H1 (cell line): Measurements from ENCODE around the gene HOXD11.

Experiments used
- CBX5 ChIP-seq: fragments of 300-800, 300-1000 bp; sonication (generic); IDR thresholded peaks from 2 replicates; pipeline ENCODE4 v1.7.1; 2016; ENCODE audit warnings: antibody characterized with exemption, low read length, low read depth
- CBX8 ChIP-seq: fragments of 300-800, 300-1000 bp; sonication (generic); IDR thresholded peaks from 2 replicates; pipeline ENCODE4 v1.7.1; 2016; ENCODE audit warnings: low read depth, low read length, borderline replicate concordance
- CREB1 ChIP-seq: IDR thresholded peaks from 2 replicates; pipeline ENCODE4 v1.6.1; 2012; ENCODE audit warnings: inconsistent platforms
- CTCF ChIP-seq, 3 experiments: IDR thresholded peaks; 1 replicate in 2 of 3; 2 replicates in 1 of 3; pipeline versions ENCODE4 v1.5.1 to v1.6.1; 2011; ENCODE audit warnings: low read length in 3 of 3, mild to moderate bottlenecking in 3 of 3, inconsistent platforms in 2 of 3, low read depth in 1 of 3, moderate library complexity in 1 of 3; ENCODE audit not compliant: insufficient read depth in 1 of 3; ENCODE audit errors: control extremely low read depth in 1 of 3
- EZH2 ChIP-seq: fragments of 200-600 bp; sonication (generic); IDR thresholded peaks from 2 replicates; pipeline ENCODE4 v1.7.1; 2012; ENCODE audit warnings: low read depth, mild to moderate bottlenecking, moderate library complexity, low read length, inconsistent platforms; ENCODE audit not compliant: severe bottlenecking
- GABPA ChIP-seq: IDR thresholded peaks from 2 replicates; pipeline ENCODE4 v1.6.1; 2011; ENCODE audit warnings: mild to moderate bottlenecking, low read length, moderate library complexity, borderline replicate concordance; ENCODE audit not compliant: insufficient read depth
- HDAC2 ChIP-seq, 2 experiments: fragments of 300-600 bp in 1 of 2; sonication (generic) in 1 of 2; IDR thresholded peaks; 2 replicates each; pipeline ENCODE4 v1.6.1; 2011 to 2012; ENCODE audit warnings: low read depth in 2 of 2, low read length in 2 of 2, mild to moderate bottlenecking in 2 of 2, moderate library complexity in 2 of 2, borderline replicate concordance in 1 of 2, inconsistent platforms in 1 of 2
- MAX ChIP-seq: IDR thresholded peaks from 2 replicates; pipeline ENCODE4 v1.6.1; 2012; ENCODE audit warnings: inconsistent platforms
- POLR2AphosphoS5 ChIP-seq: IDR thresholded peaks from 2 replicates; pipeline ENCODE4 v1.6.1; 2011; ENCODE audit warnings: low read depth, low read length
- RAD21 ChIP-seq, 2 experiments: IDR thresholded peaks in 1 of 2; conservative IDR thresholded peaks in 1 of 2; 2 replicates each; pipeline ENCODE4 v1.6.1; 2011; ENCODE audit warnings: low read depth in 2 of 2, low read length in 2 of 2, improper control_type of control experiment in 1 of 2, inconsistent platforms in 1 of 2, mild to moderate bottlenecking in 1 of 2, moderate library complexity in 1 of 2
- TAF1 ChIP-seq: IDR thresholded peaks from 2 replicates; pipeline ENCODE4 v1.6.1; 2011; ENCODE audit warnings: mild to moderate bottlenecking, low read depth, low read length
- USF2 ChIP-seq: IDR thresholded peaks from 2 replicates; pipeline ENCODE4 v1.6.1; 2011; ENCODE audit warnings: low read length, improper control_type of control experiment

- TF ChIP-seq CREB1 (no peak), HDAC2 (IDR thresholded peaks at IDR 0.05; ENCODE audit: borderline replicate concordance in 1 of 2, low read depth in 2 of 2, low read length in 2 of 2) (no peak), CBX5 (no peak), MAX (no peak), CBX8 (no peak), USF2 (no peak), TAF1 (no peak), RAD21 (IDR thresholded peaks at IDR 0.05 in 1 of 2, conservative IDR thresholded peaks at IDR 0.05 in 1 of 2; ENCODE audit: low read depth in 2 of 2, low read length in 2 of 2) (no peak), GABPA (no peak), CTCF (IDR thresholded peaks at IDR 0.05; ENCODE audit: control extremely low read depth in 1 of 3, insufficient read depth in 1 of 3, low read depth in 1 of 3, low read length in 3 of 3) (no peak), EZH2 (peak; percentile 78), POLR2AphosphoS5 (no peak)
Measured at GRCh38 chr2:176105078-176105729, 1.9 kb upstream of the HOXD11 start.
